C4-2B (cell line): ENCODE results near the gene ACOX2.

Source experiments
- CTCF ChIP-seq: fragments of 450-650 bp; conservative IDR thresholded peaks from 2 replicates; pipeline ENCODE4 v1.5.1; 2017; ENCODE audit warnings: mild to moderate bottlenecking
- ZFX ChIP-seq: fragments of 450-650 bp; IDR thresholded peaks from 2 replicates; pipeline ENCODE4 v1.6.1; 2017

- TF ChIP-seq CTCF (no peak), ZFX (no peak)
These were observed 19.8 kb upstream of the ACOX2 start for GRCh38 chr3:58556761-58557221.
